ENCODE data around the gene RPUSD4. TPM values are rescaled to one million over a fixed set of nuclear protein-coding genes. Genes with fewer than 3 reads are reported as not detected.

The RPUSD4 gene
- total RNA-seq, 1 experiment from 2014 or later, result 42.9 TPM

- TF ChIP-seq, protein P1, sequence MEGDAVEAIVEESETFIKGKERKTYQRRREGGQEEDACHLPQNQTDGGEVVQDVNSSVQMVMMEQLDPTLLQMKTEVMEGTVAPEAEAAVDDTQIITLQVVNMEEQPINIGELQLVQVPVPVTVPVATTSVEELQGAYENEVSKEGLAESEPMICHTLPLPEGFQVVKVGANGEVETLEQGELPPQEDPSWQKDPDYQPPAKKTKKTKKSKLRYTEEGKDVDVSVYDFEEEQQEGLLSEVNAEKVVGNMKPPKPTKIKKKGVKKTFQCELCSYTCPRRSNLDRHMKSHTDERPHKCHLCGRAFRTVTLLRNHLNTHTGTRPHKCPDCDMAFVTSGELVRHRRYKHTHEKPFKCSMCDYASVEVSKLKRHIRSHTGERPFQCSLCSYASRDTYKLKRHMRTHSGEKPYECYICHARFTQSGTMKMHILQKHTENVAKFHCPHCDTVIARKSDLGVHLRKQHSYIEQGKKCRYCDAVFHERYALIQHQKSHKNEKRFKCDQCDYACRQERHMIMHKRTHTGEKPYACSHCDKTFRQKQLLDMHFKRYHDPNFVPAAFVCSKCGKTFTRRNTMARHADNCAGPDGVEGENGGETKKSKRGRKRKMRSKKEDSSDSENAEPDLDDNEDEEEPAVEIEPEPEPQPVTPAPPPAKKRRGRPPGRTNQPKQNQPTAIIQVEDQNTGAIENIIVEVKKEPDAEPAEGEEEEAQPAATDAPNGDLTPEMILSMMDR (conservative IDR thresholded peaks at IDR 0.05), result no peak
- H3K9me3 Mint-ChIP-seq, result no peaks in the 10 kb centered on the region
- no peak overlapping the region for H3K9ac ChIP-seq (ENCODE audit: extremely low read depth, insufficient read length, low read length)
- H2BK12ac ChIP-seq (ENCODE audit: insufficient read length, low read depth, low read length), result no peak overlapping the region
- no peak overlapping the region for H3K23ac ChIP-seq (ENCODE audit: insufficient read length, low read depth, low read length)
- H2BK20ac ChIP-seq (ENCODE audit: low read depth, low read length, poor library complexity, severe bottlenecking), result no peak overlapping the region
- H3K27me3 Mint-ChIP-seq (ENCODE audit: low read depth), result no peaks in the 10 kb centered on the region
- peaks cover 30% of the 10 kb centered on the region for H3K79me2 ChIP-seq (ENCODE audit: insufficient read depth, low read length)
- H3K23me2 ChIP-seq (ENCODE audit: insufficient read length, low read depth, low read length, poor library complexity, severe bottlenecking), result no peaks in the 10 kb centered on the region
- H3K56ac ChIP-seq (ENCODE audit: insufficient read length, low read depth, low read length), result no peak overlapping the region
- H3K14ac ChIP-seq (ENCODE audit: insufficient read depth, low read length), result no peak overlapping the region
- no peaks in the 10 kb centered on the region for H4K20me1 ChIP-seq (ENCODE audit: control insufficient read depth, insufficient read depth, insufficient read length)
- peaks cover 7 to 10% of the 10 kb centered on the region in 2 experiments for H3K4me1 Mint-ChIP-seq
- no peaks in the 10 kb centered on the region for H3K9me3 ChIP-seq (ENCODE audit: control insufficient read depth, low read depth, low read length)
- H2BK15ac ChIP-seq (ENCODE audit: low read depth, low read length), result no peak overlapping the region
- no peak overlapping the region for H3K4me2 ChIP-seq (ENCODE audit: insufficient read depth, insufficient read length, low read length)
- no peak overlapping the region for H3K4me3 Mint-ChIP-seq
- H4K8ac ChIP-seq (replicated peaks; ENCODE audit: insufficient read length, low read depth, low read length), result no peak overlapping the region
- no peak overlapping the region for H3K27ac Mint-ChIP-seq
- H3K79me1 ChIP-seq (ENCODE audit: insufficient read depth, low read depth, low read length, poor library complexity, severe bottlenecking), result peaks cover 14% of the 10 kb centered on the region
- H3K4me1 ChIP-seq (ENCODE audit: insufficient read depth, low read length), result no peaks in the 10 kb centered on the region
- H2AFZ ChIP-seq (ENCODE audit: low read length), result no peak overlapping the region
- H4K5ac ChIP-seq (ENCODE audit: insufficient read length, low read depth, low read length), result no peak overlapping the region
- no peak overlapping the region for H3K4ac ChIP-seq (ENCODE audit: low read depth, low read length)
- H3K18ac ChIP-seq (ENCODE audit: insufficient read length, low read depth, low read length), result no peak overlapping the region
- DNase-seq, result no peak
- H3K27me3 ChIP-seq (ENCODE audit: insufficient read depth, low read length), result no peaks in the 10 kb centered on the region
- WGBS (ENCODE audit: extremely low coverage, insufficient read length, low lambda C conversion rate), result no CpG with 5 or more reads among the region's 1 CpG
- no peak overlapping the region for H2BK5ac ChIP-seq (ENCODE audit: insufficient read length, low read length)
- H3K27ac ChIP-seq (ENCODE audit: insufficient read length, low read depth, low read length), result no peak overlapping the region
- no peak overlapping the region for H2AK5ac ChIP-seq (ENCODE audit: insufficient read length, low read length)
- no peak overlapping the region for H3T11ph ChIP-seq (ENCODE audit: low read length)
- no peak overlapping the region for H2BK120ac ChIP-seq (ENCODE audit: low read depth, low read length, poor library complexity, severe bottlenecking)
- peaks cover 0 to 3% (median 0%) of the 10 kb centered on the region in 3 experiments; a peak in 1 of 7 replicates for H3K36me3 Mint-ChIP-seq (ENCODE audit: insufficient read depth in 1 of 3, low read depth in 3 of 3)
- no peak overlapping the region for H4K91ac ChIP-seq (ENCODE audit: insufficient read length, low read depth, low read length)
These were observed 6.0 kb upstream of the RPUSD4 start for GRCh38 chr11:126217491-126217890.
